ENCODE results near the gene HOMER2. TPM values are rescaled to one million over a fixed set of nuclear protein-coding genes. Genes with fewer than 3 reads are reported as not detected.
A peak's percentile ranks its signal among the peaks of the same experiment; 100 is the strongest.

The HOMER2 gene
- total RNA-seq, 1 donor from 2014 or later: 18.7 TPM

GRCh38 chr15:82971218-82971984 is 18.9 kb upstream of the HOMER2 start:
- Mint-ChIP-seq H3K4me1 (no peaks in the 10 kb centered on the region), H3K4me3 (no peak overlapping the region), H3K27me3 (ENCODE audit: low read depth) (no peaks in the 10 kb centered on the region), H3K36me3 (ENCODE audit: low read depth) (no peaks in the 10 kb centered on the region), H3K9me3 (no peaks in the 10 kb centered on the region), H3K27ac (ENCODE audit: unreplicated experiment) (no peak overlapping the region)
- DNase-seq (ENCODE audit: low read depth, low spot score): no peak
- TF ChIP-seq, protein P1, sequence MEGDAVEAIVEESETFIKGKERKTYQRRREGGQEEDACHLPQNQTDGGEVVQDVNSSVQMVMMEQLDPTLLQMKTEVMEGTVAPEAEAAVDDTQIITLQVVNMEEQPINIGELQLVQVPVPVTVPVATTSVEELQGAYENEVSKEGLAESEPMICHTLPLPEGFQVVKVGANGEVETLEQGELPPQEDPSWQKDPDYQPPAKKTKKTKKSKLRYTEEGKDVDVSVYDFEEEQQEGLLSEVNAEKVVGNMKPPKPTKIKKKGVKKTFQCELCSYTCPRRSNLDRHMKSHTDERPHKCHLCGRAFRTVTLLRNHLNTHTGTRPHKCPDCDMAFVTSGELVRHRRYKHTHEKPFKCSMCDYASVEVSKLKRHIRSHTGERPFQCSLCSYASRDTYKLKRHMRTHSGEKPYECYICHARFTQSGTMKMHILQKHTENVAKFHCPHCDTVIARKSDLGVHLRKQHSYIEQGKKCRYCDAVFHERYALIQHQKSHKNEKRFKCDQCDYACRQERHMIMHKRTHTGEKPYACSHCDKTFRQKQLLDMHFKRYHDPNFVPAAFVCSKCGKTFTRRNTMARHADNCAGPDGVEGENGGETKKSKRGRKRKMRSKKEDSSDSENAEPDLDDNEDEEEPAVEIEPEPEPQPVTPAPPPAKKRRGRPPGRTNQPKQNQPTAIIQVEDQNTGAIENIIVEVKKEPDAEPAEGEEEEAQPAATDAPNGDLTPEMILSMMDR (conservative IDR thresholded peaks at IDR 0.05): no peak

DNA sequence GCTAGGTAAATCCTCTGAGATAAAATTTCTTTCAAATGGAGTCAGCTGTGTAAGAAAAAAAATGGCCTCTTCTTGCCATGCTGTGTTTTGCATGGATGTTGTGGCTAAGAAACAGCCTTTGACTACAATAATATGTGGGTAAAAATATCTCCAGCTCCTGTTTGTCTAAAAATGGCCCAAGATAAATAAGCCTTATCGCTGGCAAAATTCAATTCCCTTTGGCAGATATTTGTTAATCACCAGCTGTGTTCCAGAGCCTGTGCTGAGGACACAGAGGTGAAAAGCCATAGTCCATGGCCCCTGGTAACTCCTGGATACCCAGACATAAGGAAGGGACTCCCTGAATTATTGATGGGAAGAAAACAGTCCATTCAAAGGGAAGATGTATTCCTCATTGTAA is 18.2 kb upstream of the HOMER2 start:
- no peak overlapping the region for H3K4me3 Mint-ChIP-seq
- no peak overlapping the region for H3K27ac Mint-ChIP-seq (ENCODE audit: unreplicated experiment)
- TF ChIP-seq, protein P1 (conservative IDR thresholded peaks at IDR 0.05): no peak
- no peaks in the 10 kb centered on the region for H3K9me3 Mint-ChIP-seq
- no peaks in the 10 kb centered on the region for H3K27me3 Mint-ChIP-seq (ENCODE audit: low read depth)
- no peak for DNase-seq (ENCODE audit: low read depth, low spot score)
- H3K4me1 Mint-ChIP-seq: no peaks in the 10 kb centered on the region
- H3K36me3 Mint-ChIP-seq (ENCODE audit: low read depth): no peaks in the 10 kb centered on the region

DNA sequence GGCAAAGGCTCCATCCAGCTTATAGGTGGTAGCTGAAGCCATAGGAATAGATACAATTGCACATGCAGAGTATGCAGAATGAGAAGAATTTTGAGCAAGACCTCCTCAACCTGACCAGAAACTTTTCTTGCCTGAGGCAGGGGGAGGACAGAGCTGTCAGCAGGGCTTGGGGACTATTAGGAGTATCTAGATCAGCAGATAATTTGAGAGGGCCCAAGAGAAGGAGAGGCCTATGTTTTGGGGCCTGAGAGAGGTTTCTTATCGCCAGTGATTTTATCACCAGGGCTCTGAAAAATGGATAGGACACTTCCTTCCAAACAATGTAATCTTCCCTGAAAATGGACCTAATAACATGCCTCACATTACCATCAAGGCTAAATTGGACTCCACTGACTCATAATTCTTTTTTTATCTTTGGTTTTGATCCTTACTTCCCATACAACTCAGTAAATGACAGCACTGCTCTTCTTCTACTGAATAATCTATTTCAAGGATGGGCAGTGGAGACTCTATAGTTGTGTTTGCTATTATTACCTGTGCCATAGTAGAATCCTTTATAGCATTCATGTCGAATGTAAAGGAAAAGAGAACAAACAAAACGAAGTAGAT is 17.7 kb upstream of the HOMER2 start:
- H3K9me3 Mint-ChIP-seq: no peaks in the 10 kb centered on the region
- no peaks in the 10 kb centered on the region for H3K4me1 Mint-ChIP-seq
- DNase-seq (ENCODE audit: low read depth, low spot score): no peak
- no peaks in the 10 kb centered on the region for H3K36me3 Mint-ChIP-seq (ENCODE audit: low read depth)
- no peaks in the 10 kb centered on the region for H3K27me3 Mint-ChIP-seq (ENCODE audit: low read depth)
- TF ChIP-seq, protein P1 (conservative IDR thresholded peaks at IDR 0.05): no peak
- no peak overlapping the region for H3K4me3 Mint-ChIP-seq
- H3K27ac Mint-ChIP-seq (ENCODE audit: unreplicated experiment): no peak overlapping the region

GRCh38 chr15:82969353-82969752 is 16.8 kb upstream of the HOMER2 start:
- Mint-ChIP-seq H3K27me3 (ENCODE audit: low read depth) (no peaks in the 10 kb centered on the region), H3K4me1 (no peaks in the 10 kb centered on the region)
- TF ChIP-seq, protein P1 (conservative IDR thresholded peaks at IDR 0.05): no peak

DNA sequence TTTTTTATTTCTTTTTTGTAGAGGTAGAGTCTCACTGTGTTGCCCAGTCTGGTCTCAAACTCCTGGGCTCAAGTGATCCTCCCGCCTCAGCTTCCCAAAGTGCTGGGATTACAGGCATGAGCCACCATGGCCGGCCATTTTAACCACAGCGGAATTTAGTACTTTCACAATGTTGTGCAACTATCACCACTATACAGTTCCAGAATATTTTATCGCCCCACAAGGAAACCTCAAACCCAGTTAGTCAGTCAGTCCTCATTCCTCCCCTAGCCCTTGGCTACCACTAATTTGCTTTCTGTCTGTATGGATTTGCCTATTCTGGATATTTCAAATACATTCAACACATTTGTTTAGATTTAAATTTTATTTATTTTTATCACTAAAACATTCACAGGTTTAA is 15.5 kb upstream of the HOMER2 start:
- Mint-ChIP-seq H3K4me3 (no peak overlapping the region), H3K4me1 (no peaks in the 10 kb centered on the region), H3K36me3 (ENCODE audit: low read depth) (no peaks in the 10 kb centered on the region), H3K9me3 (no peaks in the 10 kb centered on the region), H3K27ac (ENCODE audit: unreplicated experiment) (peak overlapping the region; percentile 61), H3K27me3 (ENCODE audit: low read depth) (no peaks in the 10 kb centered on the region)
- TF ChIP-seq, protein P1 (conservative IDR thresholded peaks at IDR 0.05): no peak
- DNase-seq (ENCODE audit: low read depth, low spot score): no peak

More at GRCh38 chr15:82969353-82969752, 16.8 kb upstream of the HOMER2 start:
- no peak for DNase-seq (ENCODE audit: low read depth, low spot score)
- Mint-ChIP-seq H3K27ac (ENCODE audit: unreplicated experiment) (no peak overlapping the region), H3K9me3 (no peaks in the 10 kb centered on the region), H3K36me3 (ENCODE audit: low read depth) (no peaks in the 10 kb centered on the region), H3K4me3 (no peak overlapping the region)
